HepG2 (cell line): ENCODE measurements around the gene SPNS2. TPM values are rescaled to one million over a fixed set of nuclear protein-coding genes. Genes with fewer than 3 reads are reported as not detected.
A peak's percentile ranks its signal among the peaks of the same experiment; 100 is the strongest.

Experiments
- ATAC-seq: fragments of 200-7000 bp; cut with Tn5 transposase; 3 replicates; pipeline ENCODE4 v1.9.1; 2020; ENCODE audit warnings: mild to moderate bottlenecking, moderate library complexity
- BruUV-seq: library from RNA; stranded (reverse); fragments of 400-500 nt; replicated peaks from 2 replicates; lab custom pipeline; 2021; lab: Mats Ljungman, UMichigan
- CTCF ChIA-PET: fragments of 300-600 bp; formaldehyde crosslinking; extraction: SDS; loops from one replicate; lab custom pipeline; 2021; ENCODE audit warnings: low total read pairs, inconsistent platforms, low intra/inter-chr PET ratio; lab: Yijun Ruan, JAX
- POLR2A ChIA-PET: fragments of 350-600 bp; sonication (Branson Sonifier 250); formaldehyde crosslinking; loops from one replicate; lab custom pipeline; 2020; ENCODE audit warnings: antibody characterized with exemption, inconsistent platforms; lab: Yijun Ruan, JAX
- DNase-seq: peaks from one replicate; pipeline ENCODE4 v3.0.0-alpha.2; 2015; ENCODE audit warnings: low spot score
- FAIRE-seq: peaks from 3 replicates; lab custom pipeline; 2011; peaks lifted over from hg19 to GRCh38; lab: Jason Lieb, UNC
- H2AFZ ChIP-seq: one replicate; pipeline ENCODE4 v1.6.1; 2011; ENCODE audit warnings: low read length, inconsistent platforms
- H3K27ac ChIP-seq: fragments of 300-600 bp; 3 replicates; pipeline ENCODE4 v1.8.0; 2011; ENCODE audit warnings: mixed run types, mild to moderate bottlenecking, mixed read lengths, low read length, inconsistent platforms; ENCODE audit not compliant: insufficient read depth; ENCODE audit errors: extremely low read length
- H3K27me3 ChIP-seq, 2 experiments: fragments of 200-600 bp in 1 of 2; 2 replicates in 1 of 2; 3 replicates in 1 of 2; pipeline versions ENCODE4 v1.6.0 to v1.8.0; 2011; ENCODE audit warnings: low read length in 2 of 2, mild to moderate bottlenecking in 2 of 2, moderate library complexity in 2 of 2, inconsistent platforms in 1 of 2; ENCODE audit not compliant: insufficient read depth in 2 of 2, control insufficient read depth in 1 of 2
- H3K36me3 ChIP-seq, 2 experiments: fragments of 200-600 bp in 1 of 2; replicated peaks in 1 of 2; 2 replicates in 1 of 2; 3 replicates in 1 of 2; pipeline versions ENCODE4 v1.5.1 to v1.8.0; 2011; ENCODE audit warnings: low read length in 2 of 2, inconsistent platforms in 1 of 2; ENCODE audit not compliant: insufficient read depth in 2 of 2, control insufficient read depth in 1 of 2
- H3K4me1 ChIP-seq: 2 replicates; pipeline ENCODE4 v1.5.1; 2012; ENCODE audit warnings: low read length, inconsistent platforms; ENCODE audit not compliant: insufficient read depth
- H3K4me2 ChIP-seq: 2 replicates; pipeline ENCODE4 v1.6.0; 2011; ENCODE audit warnings: low read depth, low read length, inconsistent platforms
- H3K4me3 ChIP-seq, 3 experiments: fragments of 200-600 bp in 1 of 3; sonication (generic), shearing (Covaris generic) in 1 of 3; replicated peaks in 1 of 3; 2 replicates each; pipeline ENCODE4 v1.5.1; 2011 to 2016; ENCODE audit warnings: low read length in 3 of 3, inconsistent platforms in 2 of 3, low read depth in 2 of 3, mild to moderate bottlenecking in 2 of 3, control low read depth in 1 of 3, mixed read lengths in 1 of 3; ENCODE audit not compliant: insufficient read depth in 1 of 3
- H3K79me2 ChIP-seq: one replicate; pipeline ENCODE4 v1.6.1; 2011; ENCODE audit warnings: low read length, inconsistent platforms; ENCODE audit not compliant: insufficient read depth
- H3K9ac ChIP-seq: 2 replicates; pipeline ENCODE4 v1.6.0; 2011; ENCODE audit warnings: mild to moderate bottlenecking, low read depth, low read length, inconsistent platforms; ENCODE audit not compliant: insufficient read depth
- H3K9me3 ChIP-seq: 2 replicates; pipeline ENCODE4 v1.5.1; 2012; ENCODE audit warnings: mild to moderate bottlenecking, low read length
- H4K20me1 ChIP-seq: 2 replicates; pipeline ENCODE4 v1.6.0; 2011; ENCODE audit warnings: inconsistent platforms, mild to moderate bottlenecking, low read length, moderate library complexity; ENCODE audit not compliant: insufficient read depth
- ARID2 ChIP-seq: sonication (generic); formaldehyde crosslinking; IDR thresholded peaks from 2 replicates; pipeline ENCODE4 v1.8.1; 2022; ENCODE audit warnings: mild to moderate bottlenecking, missing genetic modification reagents, borderline replicate concordance
- NAIF1 ChIP-seq: sonication (generic); formaldehyde crosslinking; IDR thresholded peaks from 2 replicates; pipeline ENCODE4 v1.5.0; 2020; ENCODE audit warnings: mild to moderate bottlenecking, missing genetic modification reagents, borderline replicate concordance
- NFIC ChIP-seq: IDR thresholded peaks from 2 replicates; pipeline ENCODE4 v1.6.1; 2012; ENCODE audit warnings: mild to moderate bottlenecking, low read length, inconsistent platforms
- SRSF1 ChIP-seq: fragments of 200-400 bp; formaldehyde crosslinking; optimal IDR thresholded peaks from 2 replicates; pipeline ENCODE3; 2017; ENCODE audit warnings: mild to moderate bottlenecking, low read depth, low read length, moderate library complexity
- ZC3H13 ChIP-seq: sonication (generic); formaldehyde crosslinking; IDR thresholded peaks from 2 replicates; pipeline ENCODE4 v1.8.1; 2023; ENCODE audit warnings: mild to moderate bottlenecking, missing genetic modification reagents, moderate library complexity
- ZNF180 ChIP-seq: sonication (generic); formaldehyde crosslinking; IDR thresholded peaks from 2 replicates; pipeline ENCODE4 v1.4.0; 2020; ENCODE audit warnings: low read depth, missing genetic modification reagents, borderline replicate concordance
- ZNF597 ChIP-seq: sonication (generic); formaldehyde crosslinking; IDR thresholded peaks from 2 replicates; pipeline ENCODE4 v1.5.0; 2020; ENCODE audit warnings: missing genetic modification reagents
- ZNF598 ChIP-seq: sonication (generic); formaldehyde crosslinking; IDR thresholded peaks from 2 replicates; pipeline ENCODE4 v1.5.1; 2020; ENCODE audit warnings: mild to moderate bottlenecking, missing genetic modification reagents, borderline replicate concordance
- ZNF720 ChIP-seq: sonication (generic); formaldehyde crosslinking; IDR thresholded peaks from 2 replicates; pipeline ENCODE4 v1.4.0; 2020; ENCODE audit warnings: missing genetic modification reagents
- ZSCAN29 ChIP-seq: sonication (generic); formaldehyde crosslinking; conservative IDR thresholded peaks from 2 replicates; pipeline ENCODE4 v1.4.0; 2020; ENCODE audit warnings: mild to moderate bottlenecking, missing genetic modification reagents
- WGBS: methylation state at CpG from one replicate; pipeline ENCODE4 v1.1.6; 2017; ENCODE audit warnings: low lambda C conversion rate; 5-methylcytosine and 5-hydroxymethylcytosine counted together
- in situ Hi-C: cut with HindIII; loops from 2 replicates; pipeline ENCODE4 v1.10.0; 2017; ENCODE audit warnings: low pct_unique_long_range_greater_than_20kb; ENCODE audit not compliant: extremely low pct_ligation_motif_present
- intact Hi-C: fragments of 100-400 bp; cut with micrococcal nuclease; formaldehyde crosslinking; loops from one replicate; pipeline ENCODE4 v1.10.0; 2022; ENCODE audit not compliant: unreplicated experiment
- polyA plus RNA-seq, 8 experiments: library from polyadenylated mRNA; depleted of rRNA in 3 of 8; stranded (reverse) in 7 of 8; unstranded in 1 of 8; fragments of >200 nt; fragmentation: Illumina TruSeq in 4 of 8; extraction: Trizol in 4 of 8; gene quantifications; 2 replicates each; pipeline versions ENCODE4 v1.2.1 to v1.2.3, GENCODE V29; 2011 to 2016; ENCODE audit warnings: low read depth in 4 of 8, missing spikeins in 1 of 8, mixed read lengths in 1 of 8; ENCODE audit not compliant: insufficient read depth in 1 of 8
- total RNA-seq, 5 experiments: library from RNA; depleted of rRNA; stranded (reverse); fragments of >200 nt; fragmentation: Illumina TruSeq; extraction: Trizol; gene quantifications; 2 replicates each; pipeline ENCODE4 v1.2.3, GENCODE V29; 2016; ENCODE audit warnings: low read depth in 1 of 5

SPNS2 gene
- total and polyA plus RNA-seq, 2 of the 13 experiments (the other 11 are each of a cell fraction or from before 2014, with no cell fraction given) = 0.01 TPM; not detected in 1

- TF ChIP-seq ZNF597 (CRISPR knock-in tag) = no peak
- TF ChIP-seq, all 625 proteins: peak for 0
These were observed 45.7 kb downstream of the SPNS2 start (continued) for GRCh38 chr17:4544135-4544950.

GRCh38 chr17:4544951-4545216 is 46.2 kb downstream of the SPNS2 start:
- ChIA-PET CTCF (no interaction called here), POLR2A (no interaction called here)
- Histone ChIP-seq H3K27me3 (no peaks in the 10 kb centered on the region), H3K4me3 (no peak overlapping the region), H3K4me2 (no peak overlapping the region), H3K9me3 (no peaks in the 10 kb centered on the region), H3K4me1 (peaks cover 9% of the 10 kb centered on the region; the same call in 1 of the 2 replicates), H3K9ac (no peak overlapping the region), H3K79me2 (no peaks in the 10 kb centered on the region), H4K20me1 (0 out of 2 replicates have a peak, but pooled peaks cover 2% of the 10 kb centered on the region), H3K27ac (no peak overlapping the region), H2AFZ (no peak overlapping the region), H3K36me3 (peaks cover 46 to 86% of the 10 kb centered on the region in 2 experiments)
- intact Hi-C loops = no loop called here
- ATAC-seq (no peak), DNase-seq (no peak), FAIRE-seq (no peak)
- in situ Hi-C loops = no loop called here
- 98% methylated on average over 18 of the region's 18 CpGs for WGBS
- BruUV-seq = TSS peak; percentile 24
- no peak for TF ChIP-seq ZC3H13 (CRISPR knock-in tag)
- no peak for TF ChIP-seq ARID2 (CRISPR knock-in tag)
- no peak for TF ChIP-seq ZNF598
- no peak for TF ChIP-seq SRSF1
- no peak for TF ChIP-seq ZSCAN29 (CRISPR knock-in tag)
- no peak for TF ChIP-seq NAIF1 (CRISPR knock-in tag)
- TF ChIP-seq ZNF720 (CRISPR knock-in tag) = no peak
- TF ChIP-seq NFIC = no peak
- TF ChIP-seq ZNF180 (CRISPR knock-in tag) = no peak
